HG03432 (cell line): ENCODE measurements around the gene MELTF.
A peak's percentile ranks its signal among the peaks of the same experiment; 100 is the strongest.

Experiments
- ATAC-seq: cut with Tn5 transposase; IDR thresholded peaks from one replicate; pipeline ENCODE4 v1.9.1; 2021; ENCODE audit warnings: mild to moderate bottlenecking, moderate library complexity; ENCODE audit not compliant: unreplicated experiment

The MELTF gene

GRCh38 chr3:197027151-197027895 is 2.3 kb downstream of the MELTF start:
- ATAC-seq: no peak

GRCh38 chr3:197026481-197026866 is 3.1 kb downstream of the MELTF start:
- ATAC-seq: no peak

- no peak for ATAC-seq
Measured at GRCh38 chr3:197025736-197026480, 3.7 kb downstream of the MELTF start.

- no peak for ATAC-seq
Measured at GRCh38 chr3:197024881-197025735, 4.5 kb downstream of the MELTF start.

- ATAC-seq: peak; percentile 2
Measured at GRCh38 chr3:197023998-197024651, 5.5 kb downstream of the MELTF start.

GRCh38 chr3:197023241-197023997 is 6.2 kb downstream of the MELTF start:
- peak; percentile 58 for ATAC-seq

GRCh38 chr3:197022405-197023231 is 7.0 kb downstream of the MELTF start:
- peak; percentile 31 for ATAC-seq

GRCh38 chr3:197021729-197022404 is 7.8 kb downstream of the MELTF start:
- ATAC-seq: no peak

GRCh38 chr3:197021231-197021630 is 8.4 kb downstream of the MELTF start:
- no peak for ATAC-seq

GRCh38 chr3:197019535-197019934 is 10.1 kb downstream of the MELTF start:
- no peak for ATAC-seq

- no peak for ATAC-seq
Measured at GRCh38 chr3:197019021-197019420, 10.6 kb downstream of the MELTF start.

- no peak for ATAC-seq
Measured at GRCh38 chr3:197017003-197017402, 12.6 kb downstream of the MELTF start.

- no peak for ATAC-seq
Measured at GRCh38 chr3:197015790-197016736, 13.6 kb downstream of the MELTF start.

- no peak for ATAC-seq
Measured at GRCh38 chr3:197014942-197015575, 14.6 kb downstream of the MELTF start.

- no peak for ATAC-seq
Measured at GRCh38 chr3:197014024-197014423, 15.6 kb downstream of the MELTF start.

- ATAC-seq: no peak
Measured at GRCh38 chr3:197012540-197012883, 17.1 kb downstream of the MELTF start.
